Peyer's patch (tissue), 4 donors: ENCODE measurements around the gene ZNF408. TPM values are rescaled to one million over a fixed set of nuclear protein-coding genes. Genes with fewer than 3 reads are reported as not detected.

Experiments
- DNase-seq, 3 donors: peaks; one replicate each; pipeline ENCODE4 v3.0.0-alpha.2; 2017 to 2019
- H3K27ac ChIP-seq, 4 donors: fragments of 200-600 bp; sonication (generic); one replicate each; pipeline ENCODE4 v1.5.1; 2016 to 2019
- H3K27me3 ChIP-seq, 2 donors: fragments of 200-600 bp; sonication (generic); one replicate each; pipeline ENCODE4 v1.5.1; 2019
- H3K36me3 ChIP-seq, 3 donors: fragments of 200-600 bp; sonication (generic); one replicate each; pipeline ENCODE4 v1.5.1; 2016 to 2019
- H3K4me1 ChIP-seq, 4 donors: fragments of 200-600 bp; sonication (generic); one replicate each; pipeline ENCODE4 v1.5.1; 2016 to 2019
- H3K4me3 ChIP-seq, 4 donors: fragments of 200-600 bp; sonication (generic); 1 replicate in 3 of 4; 2 replicates in 1 of 4; pipeline ENCODE4 v1.5.1; 2016 to 2019; ENCODE audit warnings: mild to moderate bottlenecking in 1 of 4
- H3K9me3 ChIP-seq, 4 donors: fragments of 200-600 bp; sonication (generic); one replicate each; pipeline ENCODE4 v1.5.1; 2016 to 2019; ENCODE audit warnings: mild to moderate bottlenecking in 1 of 4
- CTCF ChIP-seq, 6 experiments: fragments of 450-650 bp in 4 of 6; fragments of 200-600 bp in 2 of 6; sonication (generic) in 1 of 6; IDR thresholded peaks; one replicate each; pipeline ENCODE4 v1.5.1; 2017 to 2019; ENCODE audit warnings: antibody characterized with exemption in 6 of 6, mild to moderate bottlenecking in 3 of 6, moderate library complexity in 1 of 6
- POLR2A ChIP-seq, 2 donors: fragments of 450-650 bp; IDR thresholded peaks; one replicate each; pipeline ENCODE4 v1.5.1; 2017; ENCODE audit warnings: antibody characterized with exemption in 2 of 2, mild to moderate bottlenecking in 2 of 2, moderate library complexity in 2 of 2
- total RNA-seq, 4 donors: library from RNA; depleted of rRNA; stranded (reverse); fragments of >200 nt; gene quantifications; one replicate each; pipeline ENCODE4 v1.1.0, GENCODE V29; 2016

The ZNF408 gene
- total RNA-seq, 4 donors from 2014 or later, result 6.3 to 20.0 (median 8.4) TPM

DNA sequence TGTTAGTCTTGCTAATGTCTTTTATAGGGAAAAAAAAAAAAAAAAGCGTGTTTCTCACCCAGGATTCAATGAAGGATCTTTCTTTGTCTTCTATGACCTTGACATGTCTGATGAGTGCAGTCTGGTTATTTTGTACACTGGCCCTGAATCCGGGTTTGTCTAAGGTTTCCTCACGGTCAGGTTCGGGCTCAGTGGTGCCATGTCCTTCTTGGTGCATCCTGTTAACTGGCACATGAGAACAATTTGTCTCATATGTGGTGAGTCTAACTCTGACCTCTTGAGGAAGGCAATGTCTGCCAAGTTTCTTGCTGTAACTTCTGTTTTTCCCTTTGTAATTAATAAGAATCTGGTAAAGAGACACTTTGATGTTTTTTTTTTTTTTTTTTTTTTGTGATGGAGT is 30.7 kb downstream of the ZNF408 start:
- Histone ChIP-seq H3K27me3 (no peaks in the 10 kb centered on the region), H3K36me3 (no peaks in the 10 kb centered on the region), H3K4me3 (no peak overlapping the region), H3K27ac (no peak overlapping the region), H3K9me3 (no peaks in the 10 kb centered on the region), H3K4me1 (no peaks in the 10 kb centered on the region)
- no peak for DNase-seq
- no peak for TF ChIP-seq POLR2A (IDR thresholded peaks at IDR 0.05)
- TF ChIP-seq CTCF (IDR thresholded peaks at IDR 0.05), result no peak

DNA sequence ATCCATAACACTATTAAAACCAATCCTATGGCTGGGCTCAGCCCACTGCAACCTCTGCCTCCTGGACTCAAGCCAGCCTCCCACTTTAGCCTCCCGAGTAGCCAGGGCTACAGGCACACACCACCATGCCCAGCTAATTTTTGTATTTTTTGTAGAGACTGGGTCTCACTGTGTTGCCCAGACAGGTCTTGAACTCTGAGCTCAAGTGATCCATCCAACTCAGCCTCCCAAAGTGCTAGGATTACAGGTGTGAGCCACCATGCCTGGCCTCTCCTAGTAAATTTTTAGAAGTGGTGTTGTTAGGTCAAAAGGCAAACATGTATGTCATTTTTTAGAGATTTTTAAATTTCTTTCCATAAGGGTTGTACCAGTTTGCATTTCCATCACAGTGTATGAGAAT is 32.4 kb downstream of the ZNF408 start:
- TF ChIP-seq POLR2A (IDR thresholded peaks at IDR 0.05) (no peak), CTCF (IDR thresholded peaks at IDR 0.05) (no peak)
- Histone ChIP-seq H3K9me3 (no peaks in the 10 kb centered on the region), H3K27me3 (no peaks in the 10 kb centered on the region), H3K36me3 (no peaks in the 10 kb centered on the region), H3K4me3 (no peak overlapping the region), H3K27ac (no peak overlapping the region), H3K4me1 (no peaks in the 10 kb centered on the region)
- no peak for DNase-seq

- Histone ChIP-seq H3K4me1 (no peaks in the 10 kb centered on the region), H3K36me3 (no peaks in the 10 kb centered on the region), H3K4me3 (no peak overlapping the region), H3K9me3 (no peaks in the 10 kb centered on the region), H3K27ac (no peak overlapping the region), H3K27me3 (no peaks in the 10 kb centered on the region)
- no peak for DNase-seq
- TF ChIP-seq POLR2A (IDR thresholded peaks at IDR 0.05), result no peak
- TF ChIP-seq CTCF (IDR thresholded peaks at IDR 0.05), result no peak
These were observed 35.3 kb downstream of the ZNF408 start for GRCh38 chr11:46736146-46736545.

GRCh38 chr11:46736615-46737014 is 35.8 kb downstream of the ZNF408 start:
- Histone ChIP-seq H3K9me3 (no peaks in the 10 kb centered on the region), H3K27me3 (no peaks in the 10 kb centered on the region), H3K27ac (no peak overlapping the region), H3K4me1 (no peaks in the 10 kb centered on the region), H3K4me3 (no peak overlapping the region), H3K36me3 (no peaks in the 10 kb centered on the region)
- no peak for DNase-seq
- TF ChIP-seq CTCF (IDR thresholded peaks at IDR 0.05) (no peak), POLR2A (IDR thresholded peaks at IDR 0.05) (no peak)

DNA sequence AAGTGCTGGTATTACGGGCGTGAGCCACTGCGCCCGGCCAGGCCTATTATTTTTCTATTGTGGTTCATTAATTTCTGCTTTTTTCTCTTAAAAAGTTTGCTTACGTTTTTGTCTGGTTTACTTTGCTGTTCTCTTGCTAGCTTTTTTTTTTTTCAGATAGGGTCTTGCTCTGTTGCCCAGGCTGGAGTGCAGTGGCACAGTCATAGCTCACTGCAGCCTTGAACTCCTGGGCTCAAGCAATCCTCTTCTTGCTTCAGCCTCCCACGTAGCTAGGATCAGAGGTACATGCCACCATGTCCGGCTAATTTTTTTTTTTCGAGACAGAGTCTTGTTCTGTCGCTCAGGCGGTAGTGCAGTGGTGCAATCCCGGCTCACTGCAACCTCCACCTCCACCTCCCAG is 36.9 kb downstream of the ZNF408 start:
- H3K4me3 ChIP-seq, result no peak overlapping the region
- DNase-seq, result no peak
- no peaks in the 10 kb centered on the region for H3K9me3 ChIP-seq
- TF ChIP-seq CTCF (IDR thresholded peaks at IDR 0.05) (no peak), POLR2A (IDR thresholded peaks at IDR 0.05) (no peak)
- H3K27ac ChIP-seq, result no peak overlapping the region
- no peaks in the 10 kb centered on the region for H3K4me1 ChIP-seq
- no peaks in the 10 kb centered on the region for H3K27me3 ChIP-seq
- H3K36me3 ChIP-seq, result peaks cover 0 to 5% (median 0%) of the 10 kb centered on the region in 3 donors

DNA sequence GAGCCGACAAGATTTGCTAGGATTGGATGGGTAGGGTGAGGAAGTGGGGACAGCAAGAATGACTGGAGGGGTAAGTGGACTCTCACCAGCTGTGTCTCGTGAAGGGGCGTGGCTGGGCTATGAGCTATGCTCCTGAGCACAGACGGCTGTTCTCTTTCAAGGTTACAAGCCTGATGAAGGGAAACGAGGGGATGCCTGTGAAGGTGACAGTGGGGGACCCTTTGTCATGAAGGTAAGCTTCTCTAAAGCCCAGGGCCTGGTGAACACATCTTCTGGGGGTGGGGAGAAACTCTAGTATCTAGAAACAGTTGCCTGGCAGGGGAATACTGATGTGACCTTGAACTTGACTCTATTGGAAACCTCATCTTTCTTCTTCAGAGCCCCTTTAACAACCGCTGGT is 38.1 kb downstream of the ZNF408 start:
- no peak overlapping the region for H3K4me3 ChIP-seq
- TF ChIP-seq POLR2A (IDR thresholded peaks at IDR 0.05) (no peak), CTCF (IDR thresholded peaks at IDR 0.05) (no peak)
- no peak for DNase-seq
- no peaks in the 10 kb centered on the region for H3K27me3 ChIP-seq
- no peaks in the 10 kb centered on the region for H3K4me1 ChIP-seq
- peaks cover 0 to 17% (median 0%) of the 10 kb centered on the region in 3 donors for H3K36me3 ChIP-seq
- H3K9me3 ChIP-seq, result no peaks in the 10 kb centered on the region
- no peak overlapping the region for H3K27ac ChIP-seq
